ENCODE results near the gene MXI1. TPM values are rescaled to one million over a fixed set of nuclear protein-coding genes. Genes with fewer than 3 reads are reported as not detected.

MXI1 gene
- total RNA-seq, 1 donor from 2014 or later, result 49.8 TPM

DNA sequence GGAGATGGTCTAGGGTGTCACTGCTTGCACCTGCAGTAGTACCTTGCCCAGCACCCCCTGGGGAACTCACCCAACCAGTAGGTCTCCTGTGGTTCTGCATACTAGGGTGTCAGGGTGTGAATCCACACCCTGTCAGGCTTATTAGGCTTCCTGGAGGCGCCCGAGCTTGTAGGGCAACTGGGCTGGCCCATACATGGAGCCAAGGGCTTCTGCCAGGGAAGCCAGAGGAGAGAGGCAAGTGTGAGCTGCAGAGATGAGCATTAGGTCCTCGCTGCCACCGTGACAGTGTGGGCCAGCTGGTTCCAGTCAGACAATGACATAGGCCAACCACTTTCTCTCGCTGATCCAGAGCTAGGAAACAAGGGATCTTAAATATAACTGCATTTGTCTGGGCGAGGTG is 11.2 kb downstream of the MXI1 start:
- intact Hi-C loops (cut with DNase I), result loop anchor here (10.0 kb wide), 1 partner anchor 346 kb away; the partner anchor contains the start of gene SMC3

GRCh38 chr10:110219884-110220283 is 12.5 kb downstream of the MXI1 start:
- intact Hi-C loops (cut with DNase I), result loop anchor here (10.0 kb wide), 2 partner anchors 55 to 345 kb away; partner anchors contain the start of gene SMC3
- no peak for DNase-seq (ENCODE audit: extremely low spot score in 2 of 2)
- H3K9me3 ChIP-seq, result no peaks in the 10 kb centered on the region
- H3K36me3 ChIP-seq, result no peaks in the 10 kb centered on the region
- H3K4me3 ChIP-seq, result no peak overlapping the region
- no peak overlapping the region for H3K27ac ChIP-seq
- H3K4me1 ChIP-seq, result peaks cover 6% of the 10 kb centered on the region
- TF ChIP-seq, protein P1, sequence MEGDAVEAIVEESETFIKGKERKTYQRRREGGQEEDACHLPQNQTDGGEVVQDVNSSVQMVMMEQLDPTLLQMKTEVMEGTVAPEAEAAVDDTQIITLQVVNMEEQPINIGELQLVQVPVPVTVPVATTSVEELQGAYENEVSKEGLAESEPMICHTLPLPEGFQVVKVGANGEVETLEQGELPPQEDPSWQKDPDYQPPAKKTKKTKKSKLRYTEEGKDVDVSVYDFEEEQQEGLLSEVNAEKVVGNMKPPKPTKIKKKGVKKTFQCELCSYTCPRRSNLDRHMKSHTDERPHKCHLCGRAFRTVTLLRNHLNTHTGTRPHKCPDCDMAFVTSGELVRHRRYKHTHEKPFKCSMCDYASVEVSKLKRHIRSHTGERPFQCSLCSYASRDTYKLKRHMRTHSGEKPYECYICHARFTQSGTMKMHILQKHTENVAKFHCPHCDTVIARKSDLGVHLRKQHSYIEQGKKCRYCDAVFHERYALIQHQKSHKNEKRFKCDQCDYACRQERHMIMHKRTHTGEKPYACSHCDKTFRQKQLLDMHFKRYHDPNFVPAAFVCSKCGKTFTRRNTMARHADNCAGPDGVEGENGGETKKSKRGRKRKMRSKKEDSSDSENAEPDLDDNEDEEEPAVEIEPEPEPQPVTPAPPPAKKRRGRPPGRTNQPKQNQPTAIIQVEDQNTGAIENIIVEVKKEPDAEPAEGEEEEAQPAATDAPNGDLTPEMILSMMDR (IDR thresholded peaks at IDR 0.05), result no peak
- TF ChIP-seq POLR2AphosphoS5 (IDR thresholded peaks at IDR 0.05; ENCODE audit: insufficient read depth in 1 of 2, low read depth in 1 of 2), result no peak
- TF ChIP-seq POLR2A (IDR thresholded peaks at IDR 0.05), result no peak
- no peaks in the 10 kb centered on the region for H3K27me3 ChIP-seq

More for the DNA sequence above, 11.2 kb downstream of the MXI1 start:
- Histone ChIP-seq H3K4me1 (peaks cover 6% of the 10 kb centered on the region), H3K9me3 (no peaks in the 10 kb centered on the region), H3K27me3 (no peaks in the 10 kb centered on the region), H3K36me3 (no peaks in the 10 kb centered on the region), H3K4me3 (no peak overlapping the region), H3K27ac (no peak overlapping the region)
- no peak for DNase-seq (ENCODE audit: extremely low spot score in 2 of 2)
- TF ChIP-seq, protein P1 (IDR thresholded peaks at IDR 0.05), result no peak
- TF ChIP-seq POLR2A (IDR thresholded peaks at IDR 0.05) (no peak), POLR2AphosphoS5 (IDR thresholded peaks at IDR 0.05; ENCODE audit: insufficient read depth in 1 of 2, low read depth in 1 of 2) (no peak)

DNA sequence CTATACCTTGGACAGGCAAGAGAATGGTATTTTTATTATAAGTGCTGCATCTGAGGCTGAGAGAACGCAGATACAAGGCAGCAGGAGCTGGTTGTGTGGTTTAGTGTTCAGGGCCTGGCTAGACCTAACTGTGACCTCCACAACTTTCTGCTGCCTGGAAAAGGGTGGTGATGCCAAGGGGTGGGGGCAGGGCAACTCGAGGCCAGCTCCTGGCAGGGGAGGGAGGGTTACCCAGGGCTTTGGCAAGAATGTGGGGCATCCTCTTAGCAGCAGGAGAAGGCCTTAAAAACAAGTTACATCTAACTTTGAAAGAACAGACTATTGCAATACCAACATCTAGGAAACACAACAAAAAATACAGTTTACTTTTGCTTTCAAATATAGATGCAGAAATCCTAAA is 13.0 kb downstream of the MXI1 start:
- intact Hi-C loops (cut with DNase I), result loop anchor here (10.0 kb wide), 1 partner anchor 54 kb away; no protein-coding TSS in a partner anchor
- TF ChIP-seq POLR2AphosphoS5 (IDR thresholded peaks at IDR 0.05; ENCODE audit: insufficient read depth in 1 of 2, low read depth in 1 of 2) (no peak), POLR2A (IDR thresholded peaks at IDR 0.05) (no peak)
- TF ChIP-seq, protein P1 (IDR thresholded peaks at IDR 0.05), result no peak
- no peak for DNase-seq (ENCODE audit: extremely low spot score in 2 of 2)

DNA sequence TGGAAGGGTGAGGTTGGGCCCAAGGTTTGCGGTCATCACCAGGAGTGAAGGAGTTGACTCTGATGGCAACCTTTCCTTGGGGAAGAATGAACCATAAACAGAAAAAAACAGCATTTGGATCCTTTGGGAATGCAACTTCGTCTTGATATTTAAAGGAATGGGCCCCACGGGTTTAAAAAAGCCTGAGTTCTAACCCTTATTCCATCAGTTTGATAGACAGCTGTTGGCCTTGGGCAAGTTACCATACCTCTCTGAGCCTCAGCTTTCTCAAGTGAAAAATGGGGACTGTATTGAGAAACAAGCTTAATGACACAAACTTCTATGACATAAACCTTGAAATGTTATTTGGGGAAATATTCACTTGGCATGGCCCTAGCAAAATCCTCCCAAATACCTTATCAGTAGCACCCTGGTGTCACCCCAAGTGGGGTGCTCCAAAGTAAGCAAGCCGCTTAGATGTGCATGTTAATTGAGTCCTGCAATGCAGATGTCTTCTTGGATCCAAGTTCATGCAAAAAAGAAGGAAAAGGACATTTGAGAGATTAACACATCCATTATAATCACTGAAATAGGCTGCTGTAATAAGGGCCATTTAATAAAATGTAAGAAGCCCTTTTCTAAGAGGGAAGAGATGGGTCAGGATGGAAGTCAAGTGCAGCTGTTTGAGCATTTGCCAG is 13.8 kb downstream of the MXI1 start:
- Histone ChIP-seq H3K4me3 (peak overlapping the region; percentile 27 to 39), H3K27ac (peak overlapping the region; percentile 78), H3K27me3 (no peaks in the 10 kb centered on the region), H3K4me1 (peaks cover 12% of the 10 kb centered on the region), H3K9me3 (no peaks in the 10 kb centered on the region), H3K36me3 (no peaks in the 10 kb centered on the region)
- DNase-seq (ENCODE audit: extremely low spot score in 2 of 2), result no peak
- no peak for TF ChIP-seq POLR2AphosphoS5 (IDR thresholded peaks at IDR 0.05; ENCODE audit: insufficient read depth in 1 of 2, low read depth in 1 of 2)
- TF ChIP-seq POLR2A (IDR thresholded peaks at IDR 0.05), result no peak
- TF ChIP-seq, protein P1 (IDR thresholded peaks at IDR 0.05), result no peak
- intact Hi-C loops (cut with DNase I), result loop anchor here (10.0 kb wide), 1 partner anchor 54 kb away; no protein-coding TSS in a partner anchor

More for the DNA sequence above, 13.0 kb downstream of the MXI1 start:
- no peak overlapping the region for H3K27ac ChIP-seq
- H3K9me3 ChIP-seq, result no peaks in the 10 kb centered on the region
- no peaks in the 10 kb centered on the region for H3K36me3 ChIP-seq
- H3K4me1 ChIP-seq, result peaks cover 11% of the 10 kb centered on the region
- H3K27me3 ChIP-seq, result no peaks in the 10 kb centered on the region
- H3K4me3 ChIP-seq, result no peak overlapping the region

DNA sequence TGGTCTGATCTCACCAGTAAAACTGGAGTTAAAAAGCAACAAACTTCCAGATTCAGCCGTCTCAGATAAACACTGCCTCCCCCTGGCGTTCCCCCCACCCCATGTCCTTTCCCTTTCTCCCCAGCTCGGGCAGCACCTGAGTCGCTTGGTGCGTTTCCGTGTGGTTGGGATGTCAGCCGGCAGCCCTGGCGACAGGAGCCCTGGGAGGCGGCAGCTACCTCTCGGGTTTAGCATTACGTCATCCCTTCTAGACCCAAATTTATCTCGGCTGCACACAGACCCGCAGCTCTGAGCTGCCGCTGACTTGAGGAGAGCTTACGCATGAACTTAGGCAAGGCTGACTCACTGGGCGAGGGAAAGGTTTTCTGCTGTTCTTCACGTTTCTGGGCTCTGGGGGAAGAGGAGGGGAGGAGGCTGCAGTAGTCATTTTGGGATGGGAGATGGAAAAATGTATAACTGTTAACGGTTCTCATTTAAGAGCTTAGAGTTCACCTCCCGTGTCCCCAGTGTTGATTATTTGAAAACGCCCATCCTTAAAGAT is 14.4 kb downstream of the MXI1 start:
- peaks cover 12% of the 10 kb centered on the region for H3K4me1 ChIP-seq
- H3K27ac ChIP-seq, result peak overlapping the region; percentile 78
- TF ChIP-seq POLR2A (IDR thresholded peaks at IDR 0.05) (no peak), POLR2AphosphoS5 (IDR thresholded peaks at IDR 0.05; ENCODE audit: insufficient read depth in 1 of 2, low read depth in 1 of 2) (peak; percentile 79 to 81)
- intact Hi-C loops (cut with DNase I), result loop anchor here (10.0 kb wide), 1 partner anchor 53 kb away; no protein-coding TSS in a partner anchor
- H3K9me3 ChIP-seq, result no peaks in the 10 kb centered on the region
- H3K36me3 ChIP-seq, result no peaks in the 10 kb centered on the region
- H3K4me3 ChIP-seq, result peak overlapping the region; percentile 27 to 39
- DNase-seq (ENCODE audit: extremely low spot score in 2 of 2), result peak in 1 of 2 donors; percentile 95
- no peaks in the 10 kb centered on the region for H3K27me3 ChIP-seq
